Stimulated activated CD4-positive, alpha-beta T cell treated with anti-CD3 and anti-CD28 coated beads, TNF-alpha, amount 100 ng/mL, for 24 hours (primary cell): ENCODE results near the gene DNAH1.

Experiments used
- DNase-seq, 3 experiments: peaks; one replicate each; pipeline ENCODE4 v3.0.0-alpha.2; 2020; ENCODE audit warnings: low read depth in 3 of 3

The DNAH1 gene

GRCh38 chr3:52444860-52445793 lies 129.0 kb downstream of the DNAH1 start, which contains the start of gene SEMA3G:
SEMA3G (minus strand) TSS chr3:52445103; CDS start chr3:52445027, 76 bp downstream.
- peak; percentile 44 to 81 (median 54) for DNase-seq

DNA sequence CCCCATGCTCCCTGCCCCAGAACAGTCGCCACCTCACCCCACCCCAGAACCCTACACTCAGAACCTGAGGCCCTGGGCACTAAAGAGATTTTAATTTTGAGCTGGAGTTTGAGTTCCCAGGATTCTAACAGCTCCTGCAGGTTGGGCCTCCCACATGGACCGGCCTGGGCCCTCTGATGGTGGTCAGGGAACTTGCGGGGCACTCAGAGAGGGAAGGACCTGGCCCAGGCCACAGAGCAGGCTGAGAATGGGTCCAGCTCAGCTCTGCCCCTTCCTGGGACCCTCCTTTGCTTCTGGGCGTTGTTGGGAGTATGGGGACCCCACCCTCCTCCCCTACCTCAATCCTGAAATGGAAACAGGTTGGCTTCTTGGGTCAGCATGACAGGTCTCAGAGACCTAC lies 129.9 kb downstream of the DNAH1 start:
- DNase-seq, result no peak

DNA sequence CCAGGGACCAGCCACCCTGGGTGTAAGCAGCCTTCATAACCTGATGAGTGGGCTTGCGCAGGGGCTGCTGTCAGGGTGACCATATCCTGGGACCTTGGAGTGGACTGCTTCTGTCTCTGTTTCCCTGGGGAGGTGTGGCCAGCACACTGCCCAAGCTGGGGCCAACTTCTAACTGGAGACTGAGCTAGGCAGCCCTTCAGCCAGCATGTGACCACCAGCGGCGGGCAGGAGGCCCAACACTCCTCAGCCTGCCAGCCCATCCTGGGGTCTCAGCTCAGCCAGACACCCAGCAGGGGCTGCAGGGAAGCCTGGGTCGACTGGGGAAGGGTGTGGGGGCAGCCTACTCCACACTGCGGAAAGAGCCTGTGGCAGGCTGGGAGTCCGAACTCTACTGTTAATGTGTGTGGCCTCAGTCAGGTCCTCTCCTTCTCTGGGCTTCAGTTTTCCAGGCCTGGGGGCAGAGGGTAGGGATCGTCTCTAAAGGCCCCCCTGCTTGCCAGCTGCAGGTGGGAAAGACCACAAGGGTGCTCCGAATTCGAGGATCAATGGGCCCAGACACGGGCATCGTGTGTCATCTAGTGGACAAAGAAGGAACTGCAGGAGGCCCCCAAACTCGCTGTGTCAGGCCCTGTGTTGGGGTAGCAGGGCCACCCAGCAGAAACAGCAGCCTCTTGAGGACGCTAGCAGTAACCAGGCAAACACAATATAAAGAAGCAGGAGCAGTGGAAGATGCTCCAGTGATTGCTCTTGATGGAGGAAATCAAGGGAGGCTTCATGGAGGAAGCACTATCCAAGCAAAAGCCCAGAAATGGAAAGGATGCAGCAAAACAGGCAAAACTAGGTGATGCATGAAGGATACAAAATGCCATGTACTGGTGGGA lies 130.8 kb downstream of the DNAH1 start:
- peak; percentile 40 to 68 (median 64) for DNase-seq

GRCh38 chr3:52447512-52448355 lies 131.6 kb downstream of the DNAH1 start:
- DNase-seq, result no peak
